ENCODE results near the gene DPYSL4. TPM values are rescaled to one million over a fixed set of nuclear protein-coding genes. Genes with fewer than 3 reads are reported as not detected.

DPYSL4 gene
- total and polyA plus RNA-seq, 2 experiments from 2014 or later: 10.6 to 23.9 TPM

- TF ChIP-seq CTCF (conservative IDR thresholded peaks at IDR 0.05; ENCODE audit: low read depth in 2 of 2) (no peak), ZNF331 (CRISPR knock-in tag; IDR thresholded peaks at IDR 0.05; ENCODE audit: low read depth) (no peak), ETS1 (IDR thresholded peaks at IDR 0.05) (no peak), ZNF114 (CRISPR knock-in tag; IDR thresholded peaks at IDR 0.05) (no peak)
Observed at GRCh38 chr10:132180736-132181135, 6.0 kb upstream of the DPYSL4 start (continued).

DNA sequence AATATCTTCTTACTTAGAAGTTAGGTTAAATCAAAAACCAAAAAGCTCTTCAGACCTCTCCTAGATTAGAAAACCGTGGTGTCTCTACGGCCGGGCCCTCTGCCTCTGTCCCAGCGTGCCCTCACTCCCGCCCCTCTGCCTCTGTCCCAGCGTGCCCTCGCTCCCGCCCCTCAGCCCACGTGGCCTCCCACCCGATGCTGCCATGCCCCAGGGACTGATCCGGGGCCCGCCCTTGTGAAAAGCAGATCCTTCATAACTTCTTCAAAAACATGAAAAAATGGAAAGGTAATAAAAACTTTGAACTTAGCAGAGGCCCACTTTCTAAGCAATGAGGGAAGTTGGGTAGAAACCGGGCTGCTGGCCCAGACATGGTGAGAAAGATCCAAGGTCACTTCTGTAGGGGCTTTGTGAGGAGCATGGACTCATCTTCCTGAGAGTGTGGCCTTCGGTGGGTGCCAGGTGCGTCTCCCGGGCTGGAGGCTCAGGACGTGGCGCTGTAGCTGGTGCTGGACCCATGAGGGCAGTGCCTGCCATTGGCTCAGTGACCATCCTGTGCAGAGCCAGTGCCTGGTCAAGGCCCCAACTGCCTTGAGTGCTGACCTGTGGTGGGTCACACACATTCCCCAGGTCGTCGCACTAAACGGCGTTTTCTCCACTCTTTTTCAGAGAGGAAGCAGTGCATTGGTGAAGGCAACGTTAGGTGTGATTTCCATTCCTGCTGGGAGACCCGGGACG is 4.9 kb upstream of the DPYSL4 start:
- H3K36me3 Mint-ChIP-seq (ENCODE audit: low read depth): no peaks in the 10 kb centered on the region
- TF ChIP-seq EZH2 (IDR thresholded peaks at IDR 0.05; ENCODE audit: low read depth, unreplicated experiment) (no peak), POLR2AphosphoS5 (IDR thresholded peaks at IDR 0.05; ENCODE audit: low read depth) (no peak), STAT1 (IDR thresholded peaks at IDR 0.05; ENCODE audit: unreplicated experiment) (no peak), CREB1 (CRISPR knock-in tag; IDR thresholded peaks at IDR 0.05; ENCODE audit: low read depth) (no peak), NANOG (IDR thresholded peaks at IDR 0.05; ENCODE audit: borderline replicate concordance) (no peak), JUNB (IDR thresholded peaks at IDR 0.05; ENCODE audit: unreplicated experiment) (no peak), EZH2phosphoT487 (IDR thresholded peaks at IDR 0.05; ENCODE audit: unreplicated experiment) (no peak), ETS1 (IDR thresholded peaks at IDR 0.05) (no peak), ZNF114 (CRISPR knock-in tag; IDR thresholded peaks at IDR 0.05) (no peak)
- TF ChIP-seq, protein P1, sequence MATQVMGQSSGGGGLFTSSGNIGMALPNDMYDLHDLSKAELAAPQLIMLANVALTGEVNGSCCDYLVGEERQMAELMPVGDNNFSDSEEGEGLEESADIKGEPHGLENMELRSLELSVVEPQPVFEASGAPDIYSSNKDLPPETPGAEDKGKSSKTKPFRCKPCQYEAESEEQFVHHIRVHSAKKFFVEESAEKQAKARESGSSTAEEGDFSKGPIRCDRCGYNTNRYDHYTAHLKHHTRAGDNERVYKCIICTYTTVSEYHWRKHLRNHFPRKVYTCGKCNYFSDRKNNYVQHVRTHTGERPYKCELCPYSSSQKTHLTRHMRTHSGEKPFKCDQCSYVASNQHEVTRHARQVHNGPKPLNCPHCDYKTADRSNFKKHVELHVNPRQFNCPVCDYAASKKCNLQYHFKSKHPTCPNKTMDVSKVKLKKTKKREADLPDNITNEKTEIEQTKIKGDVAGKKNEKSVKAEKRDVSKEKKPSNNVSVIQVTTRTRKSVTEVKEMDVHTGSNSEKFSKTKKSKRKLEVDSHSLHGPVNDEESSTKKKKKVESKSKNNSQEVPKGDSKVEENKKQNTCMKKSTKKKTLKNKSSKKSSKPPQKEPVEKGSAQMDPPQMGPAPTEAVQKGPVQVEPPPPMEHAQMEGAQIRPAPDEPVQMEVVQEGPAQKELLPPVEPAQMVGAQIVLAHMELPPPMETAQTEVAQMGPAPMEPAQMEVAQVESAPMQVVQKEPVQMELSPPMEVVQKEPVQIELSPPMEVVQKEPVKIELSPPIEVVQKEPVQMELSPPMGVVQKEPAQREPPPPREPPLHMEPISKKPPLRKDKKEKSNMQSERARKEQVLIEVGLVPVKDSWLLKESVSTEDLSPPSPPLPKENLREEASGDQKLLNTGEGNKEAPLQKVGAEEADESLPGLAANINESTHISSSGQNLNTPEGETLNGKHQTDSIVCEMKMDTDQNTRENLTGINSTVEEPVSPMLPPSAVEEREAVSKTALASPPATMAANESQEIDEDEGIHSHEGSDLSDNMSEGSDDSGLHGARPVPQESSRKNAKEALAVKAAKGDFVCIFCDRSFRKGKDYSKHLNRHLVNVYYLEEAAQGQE (IDR thresholded peaks at IDR 0.05; ENCODE audit: unreplicated experiment): no peak

More for the DNA sequence above, 4.9 kb upstream of the DPYSL4 start:
- H3K4me3 Mint-ChIP-seq: no peak overlapping the region
- peaks cover under 1% of the 10 kb centered on the region; the same call in 2 of the 3 replicates for H3K4me1 Mint-ChIP-seq
- Histone ChIP-seq H3F3A (replicated peaks; ENCODE audit: low read depth) (no peaks in the 10 kb centered on the region), H3K79me2 (replicated peaks; ENCODE audit: insufficient read depth) (no peaks in the 10 kb centered on the region), H3K4me1 (ENCODE audit: insufficient read depth) (no peaks in the 10 kb centered on the region), H3K36me3 (ENCODE audit: insufficient read depth) (no peaks in the 10 kb centered on the region), H3K4me3 (no peak overlapping the region), H3K4me2 (no peak overlapping the region), H3K27me3 (ENCODE audit: insufficient read depth) (peaks cover 26% of the 10 kb centered on the region), H3K9me2 (ENCODE audit: insufficient read depth) (no peaks in the 10 kb centered on the region), H4K20me1 (replicated peaks; ENCODE audit: insufficient read depth) (no peaks in the 10 kb centered on the region), H2AFZ (no peak overlapping the region), H3K27ac (ENCODE audit: low read depth) (no peak overlapping the region)
- no peak for DNase-seq (ENCODE audit: low spot score)
- peaks cover 26% of the 10 kb centered on the region for H3K27me3 Mint-ChIP-seq (ENCODE audit: insufficient read depth, low read depth, poor library complexity)
- H3K27ac Mint-ChIP-seq: no peak overlapping the region
- ATAC-seq: no peak
- H3K9me3 Mint-ChIP-seq: no peaks in the 10 kb centered on the region; the same call in 2 of the 3 replicates

All from GM23338 (cell line).